SK-N-SH (cell line): ENCODE data around the gene KCNK5. TPM values are rescaled to one million over a fixed set of nuclear protein-coding genes. Genes with fewer than 3 reads are reported as not detected.

ENCODE experiments used
- CTCF ChIA-PET: fragments of 300-600, 350-600 bp; formaldehyde crosslinking; extraction: SDS; loops from one replicate; lab custom pipeline; 2021; lab: Yijun Ruan, JAX
- POLR2A ChIA-PET: fragments of 350-600 bp; sonication (Branson Sonifier 250); formaldehyde crosslinking; extraction: SDS; loops from one replicate; lab custom pipeline; 2020; ENCODE audit warnings: antibody characterized with exemption, inconsistent platforms; lab: Yijun Ruan, JAX
- DNase-seq: peaks from one replicate; pipeline ENCODE4 v3.0.0; 2012
- H2AFZ ChIP-seq: fragments of 200-600 bp; sonication (generic); 2 replicates; pipeline ENCODE4 v1.8.1; 2016; ENCODE audit warnings: antibody characterized with exemption, mild to moderate bottlenecking, low read depth
- H3F3A ChIP-seq: fragments of 200-600 bp; sonication (generic); replicated peaks from 2 replicates; pipeline ENCODE3; 2016; ENCODE audit warnings: antibody characterized with exemption, mild to moderate bottlenecking; ENCODE audit not compliant: insufficient read depth
- H3K27ac ChIP-seq, 2 experiments: fragments of 200-500 bp in 1 of 2; fragments of 200-600 bp in 1 of 2; sonication (Bioruptor generic) in 1 of 2; sonication (generic), shearing (Covaris generic) in 1 of 2; 2 replicates each; pipeline versions ENCODE4 v1.5.1 to v1.6.1; 2014 to 2016; ENCODE audit warnings: low read depth in 2 of 2, inconsistent platforms in 1 of 2, low read length in 1 of 2, mild to moderate bottlenecking in 1 of 2, mixed read lengths in 1 of 2
- H3K27me3 ChIP-seq: fragments of 200-600 bp; sonication (generic), shearing (Covaris generic); 2 replicates; pipeline ENCODE4 v1.6.1; 2016; ENCODE audit warnings: mixed run types; ENCODE audit not compliant: insufficient read depth
- H3K36me3 ChIP-seq, 2 experiments: fragments of 200-500 bp in 1 of 2; fragments of 200-600 bp in 1 of 2; sonication (Bioruptor generic) in 1 of 2; sonication (generic) in 1 of 2; replicated peaks in 1 of 2; 2 replicates each; pipeline versions ENCODE3 to v1.5.1; 2014 to 2016; ENCODE audit warnings: low read length in 1 of 2, mild to moderate bottlenecking in 1 of 2; ENCODE audit not compliant: insufficient read depth in 2 of 2, control insufficient read depth in 1 of 2
- H3K4me1 ChIP-seq, 2 experiments: fragments of 200-500 bp in 1 of 2; fragments of 200-600 bp in 1 of 2; sonication (Bioruptor generic) in 1 of 2; sonication (generic), shearing (Covaris generic) in 1 of 2; 2 replicates each; pipeline versions ENCODE4 v1.5.1 to v1.6.1; 2014 to 2016; ENCODE audit warnings: low read depth in 1 of 2, low read length in 1 of 2, mixed run types in 1 of 2; ENCODE audit not compliant: insufficient read depth in 2 of 2, control insufficient read depth in 1 of 2
- H3K4me2 ChIP-seq: fragments of 200-600 bp; sonication (generic), shearing (Covaris generic); 2 replicates; pipeline ENCODE4 v1.6.1; 2017; ENCODE audit warnings: mixed run types
- H3K4me3 ChIP-seq, 2 experiments: fragments of 200-500 bp in 1 of 2; fragments of 200-600 bp in 1 of 2; sonication (Bioruptor generic) in 1 of 2; sonication (generic), shearing (Covaris generic) in 1 of 2; 2 replicates each; pipeline versions ENCODE4 v1.5.1 to v1.8.1; 2014 to 2016; ENCODE audit warnings: low read depth in 2 of 2, inconsistent platforms in 1 of 2, low read length in 1 of 2, mild to moderate bottlenecking in 1 of 2, mixed read lengths in 1 of 2, moderate library complexity in 1 of 2
- H3K79me2 ChIP-seq: fragments of 200-600 bp; sonication (generic); 2 replicates; pipeline ENCODE4 v1.8.1; 2017; ENCODE audit warnings: mild to moderate bottlenecking; ENCODE audit not compliant: insufficient read depth
- H3K9ac ChIP-seq: fragments of 200-600 bp; sonication (generic); 2 replicates; pipeline ENCODE4 v1.6.1; 2017; ENCODE audit warnings: mixed run types
- H3K9me2 ChIP-seq: fragments of 200-600 bp; sonication (generic); 2 replicates; pipeline ENCODE4 v1.6.1; 2017; ENCODE audit warnings: mixed run types
- H3K9me3 ChIP-seq: fragments of 200-600 bp; sonication (generic); 2 replicates; pipeline ENCODE4 v1.6.1; 2017; ENCODE audit warnings: mixed run types, mild to moderate bottlenecking, moderate library complexity
- H4K20me1 ChIP-seq: fragments of 200-600 bp; sonication (generic); 2 replicates; pipeline ENCODE4 v1.6.1; 2017; ENCODE audit warnings: mild to moderate bottlenecking, mixed run types; ENCODE audit not compliant: insufficient read depth
- ELF1 ChIP-seq: IDR thresholded peaks from 2 replicates; pipeline ENCODE4 v1.4.0; 2012
- EP300 ChIP-seq, 2 experiments: IDR thresholded peaks; 2 replicates each; pipeline versions ENCODE4 v1.4.0 to v1.6.1; 2012; ENCODE audit warnings: borderline replicate concordance in 1 of 2, low read depth in 1 of 2, low read length in 1 of 2
- FOSL2 ChIP-seq: IDR thresholded peaks from 2 replicates; pipeline ENCODE4 v1.4.0; 2012; ENCODE audit warnings: low read depth, mild to moderate bottlenecking, moderate library complexity, borderline replicate concordance
- FOXM1 ChIP-seq: IDR thresholded peaks from 2 replicates; pipeline ENCODE4 v1.4.0; 2012; ENCODE audit warnings: low read depth, mild to moderate bottlenecking
- GABPA ChIP-seq: IDR thresholded peaks from 2 replicates; pipeline ENCODE4 v1.4.0; 2012; ENCODE audit warnings: low read depth, mild to moderate bottlenecking
- MEF2A ChIP-seq: IDR thresholded peaks from 2 replicates; pipeline ENCODE4 v1.4.0; 2012; ENCODE audit warnings: low read depth, borderline replicate concordance
- NFIC ChIP-seq: IDR thresholded peaks from 2 replicates; pipeline ENCODE4 v1.4.0; 2012; ENCODE audit warnings: borderline replicate concordance
- NRF1 ChIP-seq: IDR thresholded peaks from 2 replicates; pipeline ENCODE4 v1.6.1; 2012; ENCODE audit warnings: low read depth, mild to moderate bottlenecking, low read length
- PBX3 ChIP-seq: IDR thresholded peaks from 2 replicates; pipeline ENCODE4; 2012
- RCOR1 ChIP-seq: fragments of 150-350 bp; IDR thresholded peaks from 2 replicates; pipeline ENCODE4 v1.6.1; 2017; ENCODE audit warnings: antibody characterized with exemption, low read length
- RFX5 ChIP-seq: IDR thresholded peaks from 2 replicates; pipeline ENCODE4 v1.6.1; 2012; ENCODE audit warnings: mild to moderate bottlenecking, improper control_type of control experiment, low read length
- RXRA ChIP-seq: IDR thresholded peaks from 2 replicates; pipeline ENCODE4 v1.4.0; 2012; ENCODE audit warnings: low read depth, mild to moderate bottlenecking, borderline replicate concordance
- SIN3A ChIP-seq: IDR thresholded peaks from 2 replicates; pipeline ENCODE4 v1.6.1; 2012; ENCODE audit warnings: low read depth, mild to moderate bottlenecking, low read length, moderate library complexity, borderline replicate concordance
- SMC3 ChIP-seq: IDR thresholded peaks from 2 replicates; pipeline ENCODE4 v1.6.1; 2012; ENCODE audit warnings: low read depth, low read length, improper control_type of control experiment
- TAF1 ChIP-seq: IDR thresholded peaks from 2 replicates; pipeline ENCODE4 v1.6.1; 2012; ENCODE audit warnings: low read depth, mild to moderate bottlenecking, low read length, moderate library complexity, borderline replicate concordance
- USF1 ChIP-seq: IDR thresholded peaks from 2 replicates; pipeline ENCODE4 v1.4.0; 2012; ENCODE audit warnings: low read depth, borderline replicate concordance
- USF2 ChIP-seq: fragments of 150-350 bp; IDR thresholded peaks from 2 replicates; pipeline ENCODE4 v1.6.1; 2017; ENCODE audit warnings: antibody characterized with exemption, low read length, low read depth, borderline replicate concordance
- WGBS: methylation state at CpG from one replicate; pipeline ENCODE4 v1.1.6; 2017; ENCODE audit warnings: low lambda C conversion rate; 5-methylcytosine and 5-hydroxymethylcytosine counted together
- polyA plus RNA-seq, 3 experiments: library from polyadenylated mRNA; depleted of rRNA; stranded (reverse); fragments of >200 nt; gene quantifications; 2 replicates each; pipeline ENCODE4 v1.2.3, GENCODE V29; 2012

Gene KCNK5
- polyA plus RNA-seq, 1 of the 3 experiments (the other 2 are of a cell fraction): not detected

GRCh38 chr6:39178804-39179203, 50.5 kb downstream of the KCNK5 start:
- CTCF ChIA-PET: interaction anchor here (1.3 kb wide), 1 partner anchor 12 kb away, joined by 3 read pairs; no protein-coding TSS in a partner anchor
- no peaks in the 10 kb centered on the region for H3K9me3 ChIP-seq
- no peak overlapping the region for H3K4me2 ChIP-seq
- H3K27me3 ChIP-seq: no peaks in the 10 kb centered on the region
- TF ChIP-seq EP300 (IDR thresholded peaks at IDR 0.05; ENCODE audit: borderline replicate concordance in 1 of 2, low read depth in 1 of 2, low read length in 1 of 2) (no peak), TAF1 (no peak), GABPA (no peak), RXRA (no peak), MEF2A (no peak), RCOR1 (no peak), PBX3 (no peak), USF1 (no peak), FOXM1 (no peak)
- POLR2A ChIA-PET: no interaction called here
- 15% methylated on average over 4 of the region's 4 CpGs for WGBS
- H3K9ac ChIP-seq: no peak overlapping the region
- H3K36me3 ChIP-seq: no peaks in the 10 kb centered on the region
- no peaks in the 10 kb centered on the region for H4K20me1 ChIP-seq
- DNase-seq: no peak
- H3K9me2 ChIP-seq: no peaks in the 10 kb centered on the region
- H3K4me1 ChIP-seq: no peaks in the 10 kb centered on the region
- no peak overlapping the region for H3K27ac ChIP-seq
- no peak overlapping the region for H3K4me3 ChIP-seq
- no peak overlapping the region for H2AFZ ChIP-seq
- H3K79me2 ChIP-seq: no peaks in the 10 kb centered on the region
- H3F3A ChIP-seq: no peaks in the 10 kb centered on the region

- H3K9me3 ChIP-seq: no peaks in the 10 kb centered on the region
- CTCF ChIA-PET: interaction anchor here (1.3 kb wide), 1 partner anchor 12 kb away, joined by 3 read pairs; no protein-coding TSS in a partner anchor
Observed at GRCh38 chr6:39178235-39178634, 51.0 kb downstream of the KCNK5 start.

More at GRCh38 chr6:39178235-39178634, 51.0 kb downstream of the KCNK5 start:
- no peaks in the 10 kb centered on the region for H3K79me2 ChIP-seq
- no peak overlapping the region for H2AFZ ChIP-seq
- no peak for TF ChIP-seq FOSL2
- no peak for TF ChIP-seq NRF1
- no peak for TF ChIP-seq USF2
- TF ChIP-seq NFIC: no peak
- no peak for TF ChIP-seq RFX5
- no peak for TF ChIP-seq SMC3
- no peak for TF ChIP-seq ELF1
- TF ChIP-seq RCOR1: no peak
- no peak for TF ChIP-seq TAF1
- no peak for TF ChIP-seq MEF2A
- no peak for TF ChIP-seq SIN3A
- TF ChIP-seq, all 33 proteins: peak for 0
- Histone ChIP-seq H3K36me3 (no peaks in the 10 kb centered on the region), H3K4me3 (no peak overlapping the region), H3K4me1 (no peaks in the 10 kb centered on the region), H4K20me1 (no peaks in the 10 kb centered on the region), H3K9ac (no peak overlapping the region), H3K4me2 (no peak overlapping the region), H3K27me3 (no peaks in the 10 kb centered on the region), H3F3A (no peaks in the 10 kb centered on the region), H3K9me2 (no peaks in the 10 kb centered on the region), H3K27ac (no peak overlapping the region)
- WGBS: 57% methylated on average over 8 of the region's 8 CpGs
- no peak for DNase-seq
- POLR2A ChIA-PET: no interaction called here
